Subcutaneous adipose tissue (tissue), 4 donors: ENCODE results near the gene ATG4C. TPM values are rescaled to one million over a fixed set of nuclear protein-coding genes. Genes with fewer than 3 reads are reported as not detected.

Experiments
- CTCF ChIP-seq: fragments of 450-650 bp; IDR thresholded peaks from one replicate; pipeline ENCODE4 v1.5.1; 2016; ENCODE audit warnings: low read depth, mild to moderate bottlenecking, control low read depth, antibody characterized with exemption, moderate library complexity
- total RNA-seq, 4 donors: library from RNA; depleted of rRNA; stranded (reverse); fragments of >200 nt; gene quantifications; one replicate each; pipeline ENCODE4 v1.1.0, GENCODE V29; 2016

ATG4C gene
- total RNA-seq, 4 donors from 2014 or later, result 8.6 to 21.9 (median 17.4) TPM

GRCh38 chr1:62810420-62811274 lies 26.7 kb downstream of the ATG4C start:
- no peak for TF ChIP-seq CTCF

GRCh38 chr1:62823556-62823955 lies 39.6 kb downstream of the ATG4C start:
- TF ChIP-seq CTCF, result no peak

DNA sequence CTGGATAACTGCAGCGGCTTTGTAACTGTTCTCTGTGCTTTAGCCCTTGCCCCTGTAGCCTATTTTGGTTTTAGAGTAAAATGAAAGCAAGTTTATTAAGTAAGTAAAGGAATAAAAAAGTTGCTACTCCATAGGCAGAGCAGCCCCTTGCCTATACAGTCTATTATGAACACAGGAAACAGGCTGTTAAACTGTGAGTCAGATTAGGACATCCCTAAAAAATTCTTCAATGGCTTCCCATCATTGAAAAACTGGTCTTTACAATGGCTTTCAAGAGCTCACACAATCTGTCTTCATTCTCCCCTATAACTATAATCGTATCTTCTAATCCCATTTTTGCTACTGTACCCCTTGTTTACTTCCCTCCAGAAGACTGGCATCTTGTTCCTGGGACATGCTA lies 43.0 kb downstream of the ATG4C start:
- TF ChIP-seq CTCF, result no peak

DNA sequence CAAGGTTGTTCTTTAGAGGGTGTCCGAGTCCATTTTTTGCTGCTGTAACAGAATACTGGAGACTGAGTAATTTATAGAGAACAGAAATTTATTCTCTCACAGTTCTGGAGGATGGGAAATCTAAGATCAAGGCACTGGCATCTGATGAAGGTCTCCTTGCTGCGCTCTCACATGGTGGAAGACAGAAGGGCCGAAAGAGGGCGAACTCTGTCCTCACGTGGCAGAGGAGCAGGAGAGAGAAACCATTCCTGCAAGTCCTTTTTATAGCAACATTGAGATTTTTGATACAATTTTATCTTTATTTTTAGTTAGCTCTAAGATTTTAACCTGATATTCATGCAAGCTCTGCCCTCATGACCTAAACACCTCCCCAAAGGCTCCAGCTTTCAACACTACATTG lies 48.3 kb downstream of the ATG4C start:
- TF ChIP-seq CTCF, result no peak

GRCh38 chr1:62833529-62833928 lies 49.6 kb downstream of the ATG4C start:
- no peak for TF ChIP-seq CTCF

GRCh38 chr1:62834400-62834961 lies 50.5 kb downstream of the ATG4C start:
- no peak for TF ChIP-seq CTCF

DNA sequence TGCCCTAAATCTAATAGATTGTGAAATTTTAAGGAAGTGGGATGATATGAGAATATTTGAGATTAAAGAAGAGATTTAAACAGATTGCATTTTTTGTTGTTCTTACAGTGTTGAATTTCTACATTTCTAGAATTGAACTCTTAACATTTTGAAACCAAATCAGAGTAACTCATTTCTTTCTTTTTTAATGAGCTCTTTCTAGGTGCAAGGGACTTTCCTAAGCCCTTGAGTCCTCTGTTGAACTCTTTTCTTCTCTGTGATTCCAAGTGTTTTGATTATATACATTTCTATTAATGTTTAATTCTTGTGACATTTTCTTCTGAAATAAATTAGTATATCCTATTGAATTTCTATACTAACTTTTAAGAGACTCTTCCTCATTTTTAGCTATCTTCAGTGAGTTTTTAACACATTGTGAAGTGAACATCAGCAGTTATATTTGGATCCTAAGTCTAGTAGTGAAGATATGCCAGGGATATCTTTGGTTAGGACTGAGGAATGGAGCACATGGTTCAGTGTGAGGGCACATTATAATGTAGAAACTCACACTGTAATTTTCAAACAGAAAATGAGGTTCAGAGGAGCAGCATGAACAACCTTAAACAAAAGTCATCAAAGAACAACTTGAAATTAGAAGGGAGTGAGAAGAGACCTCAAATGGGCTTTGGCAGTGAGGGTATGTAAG lies 53.1 kb downstream of the ATG4C start:
- no peak for TF ChIP-seq CTCF
